DMS 273 (cell line): Measurements from ENCODE around the gene ADCY7.

Experiments
- DNase-seq: peaks from one replicate; lab custom pipeline; 2025; ENCODE audit not compliant: unreplicated experiment; lab: John Stamatoyannopoulos, UW

The ADCY7 gene

DNA sequence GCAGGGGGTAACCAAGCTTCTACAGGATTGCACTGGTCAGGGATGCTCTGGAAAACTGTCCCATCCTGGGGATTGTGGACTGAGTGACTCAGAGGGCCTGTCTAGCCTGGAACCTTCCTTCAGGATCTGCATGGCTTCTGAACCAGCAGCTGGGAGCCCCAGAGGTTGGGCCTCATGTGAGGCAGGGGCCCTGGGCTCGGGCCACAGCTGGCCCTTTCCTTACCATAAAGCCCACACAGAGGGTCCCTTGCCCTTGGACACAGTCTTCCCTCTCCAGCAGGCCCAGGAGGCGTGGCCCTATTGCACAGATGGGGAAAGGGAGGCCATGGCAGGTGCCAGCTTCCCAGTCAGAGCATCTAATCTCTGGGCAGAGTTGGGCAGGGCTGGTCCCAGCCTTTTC lies 30.5 kb downstream of the ADCY7 start:
- DNase-seq, result peak; percentile 93

DNA sequence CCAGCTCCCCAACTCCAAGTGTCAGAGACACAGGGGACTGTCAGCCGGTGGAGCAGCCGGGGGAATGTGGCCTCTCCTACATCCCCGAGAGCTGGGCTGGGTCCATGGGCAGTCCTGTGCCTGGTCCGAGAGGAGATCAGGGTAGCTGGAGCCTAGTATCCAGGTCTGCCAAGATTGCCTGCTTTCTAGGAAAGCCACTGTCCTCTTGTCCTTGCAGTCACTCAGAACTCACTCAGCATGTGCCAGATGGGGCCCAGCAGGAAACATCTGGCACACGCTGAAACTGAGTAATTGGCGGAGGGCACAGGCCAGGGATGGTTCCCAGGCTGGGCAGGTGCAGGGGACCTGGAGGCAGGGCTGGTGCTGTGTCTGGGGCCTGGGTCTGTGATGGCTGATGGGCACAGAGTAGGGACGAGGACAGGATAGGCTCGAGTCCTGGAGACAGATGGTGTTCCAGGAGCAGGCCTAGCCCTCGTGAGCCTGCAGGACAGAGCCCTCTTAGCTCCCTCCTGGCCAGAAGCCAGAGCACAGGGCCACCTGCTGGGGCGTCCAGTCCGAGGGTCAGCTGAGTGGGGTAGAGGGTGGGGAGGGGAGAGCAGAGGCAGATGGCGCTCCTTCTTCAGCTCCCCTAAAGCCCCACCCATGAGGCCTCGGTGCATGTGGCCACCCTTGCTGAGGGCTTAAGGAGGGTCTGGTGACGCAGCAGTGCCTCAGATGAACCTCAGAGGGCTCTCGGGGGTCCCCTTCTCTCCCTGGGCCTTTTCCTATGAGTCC lies 31.1 kb downstream of the ADCY7 start:
- DNase-seq, result peak; percentile 94

DNA sequence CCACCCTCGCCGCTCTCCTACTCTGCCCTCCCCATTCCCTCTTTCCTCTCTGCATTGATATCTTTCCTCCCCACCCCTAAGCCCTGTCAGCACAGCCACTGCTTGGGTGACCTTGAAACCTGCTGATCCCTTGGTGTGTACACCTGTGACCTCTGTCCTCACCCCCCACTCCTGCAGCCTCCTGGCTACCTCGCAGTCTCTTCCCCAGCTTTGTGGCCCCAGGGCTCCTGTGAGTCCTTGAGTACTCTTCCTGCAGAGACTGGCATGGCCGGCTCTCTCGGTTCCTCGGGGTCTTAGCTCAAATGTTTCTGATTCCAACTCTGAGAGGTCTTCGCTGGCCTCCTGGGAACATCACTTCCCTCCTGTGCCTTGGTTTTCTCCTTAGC lies 31.7 kb downstream of the ADCY7 start:
- peak; percentile 57 for DNase-seq

DNA sequence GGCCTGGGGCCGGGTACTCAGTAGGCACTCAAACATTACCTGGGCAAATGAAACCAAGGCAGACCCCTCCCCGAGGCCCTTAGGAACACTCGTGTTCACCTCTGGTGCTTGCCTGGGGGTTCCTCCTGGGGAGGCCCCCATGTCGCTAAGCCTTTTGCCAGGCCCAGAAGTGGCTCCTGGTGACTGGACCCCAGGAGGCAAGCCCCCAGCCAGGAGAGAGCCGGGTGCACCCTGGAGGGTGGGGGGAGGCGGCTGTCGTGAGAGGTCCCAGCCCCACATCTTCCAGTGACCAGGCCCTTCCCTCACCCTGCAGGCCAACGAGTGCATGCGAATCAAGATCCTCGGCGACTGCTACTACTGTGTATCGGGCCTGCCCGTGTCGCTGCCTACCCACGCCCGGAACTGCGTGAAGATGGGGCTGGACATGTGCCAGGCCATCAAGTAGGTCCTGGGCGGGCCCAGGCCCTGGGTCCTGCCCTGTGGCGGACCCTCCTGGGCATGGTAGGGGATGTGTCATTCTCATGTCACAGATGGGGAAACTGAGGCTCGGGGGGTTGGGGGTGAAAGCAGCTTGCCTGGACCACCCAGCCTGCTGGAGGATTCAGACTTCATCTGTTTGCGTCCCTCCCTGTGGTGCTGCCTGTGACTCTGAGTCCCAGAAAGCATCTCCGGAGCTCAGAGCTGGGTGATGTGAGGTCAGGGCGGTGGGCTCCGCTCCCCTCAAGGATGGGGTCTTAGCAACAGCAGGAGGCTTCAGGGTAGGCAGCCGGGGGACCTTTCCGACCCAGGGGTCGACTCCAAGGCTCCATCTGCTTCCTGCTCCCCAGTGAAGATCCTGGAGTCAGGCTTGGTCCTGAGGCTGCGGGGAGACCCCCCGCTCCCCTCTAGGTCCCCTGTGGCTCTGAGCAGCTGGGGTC lies 32.5 kb downstream of the ADCY7 start:
- DNase-seq, result no peak

DNA sequence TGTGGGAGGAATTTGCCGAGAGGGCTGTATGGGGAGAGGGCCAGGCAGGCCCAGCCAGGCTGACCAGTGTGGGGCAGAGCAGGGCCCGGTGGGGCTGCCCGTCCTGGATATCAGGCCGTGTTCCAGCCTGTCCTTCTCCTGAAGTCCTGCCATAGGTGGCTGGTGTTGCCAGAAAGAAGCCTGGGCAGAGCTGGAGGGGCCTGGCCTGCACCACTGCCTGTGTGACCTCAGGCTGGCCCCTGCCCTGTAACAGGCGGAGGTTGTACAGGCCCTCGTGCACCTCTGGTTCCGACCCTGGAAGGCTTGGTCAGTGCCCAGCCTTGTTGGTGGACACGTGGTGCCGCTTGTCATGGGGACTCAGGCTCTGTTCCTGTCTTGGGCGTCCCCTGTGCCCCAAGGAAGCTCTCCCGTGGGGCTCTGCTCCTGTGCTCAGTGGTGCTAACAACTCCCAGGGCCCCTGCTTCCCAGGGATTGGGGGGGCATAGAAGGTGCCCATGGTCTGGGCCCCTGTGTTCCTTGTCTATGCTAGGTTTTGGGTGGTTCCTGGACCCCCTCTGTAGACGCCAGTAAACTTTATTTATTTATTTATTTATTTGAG lies 33.3 kb downstream of the ADCY7 start:
- DNase-seq, result no peak

DNA sequence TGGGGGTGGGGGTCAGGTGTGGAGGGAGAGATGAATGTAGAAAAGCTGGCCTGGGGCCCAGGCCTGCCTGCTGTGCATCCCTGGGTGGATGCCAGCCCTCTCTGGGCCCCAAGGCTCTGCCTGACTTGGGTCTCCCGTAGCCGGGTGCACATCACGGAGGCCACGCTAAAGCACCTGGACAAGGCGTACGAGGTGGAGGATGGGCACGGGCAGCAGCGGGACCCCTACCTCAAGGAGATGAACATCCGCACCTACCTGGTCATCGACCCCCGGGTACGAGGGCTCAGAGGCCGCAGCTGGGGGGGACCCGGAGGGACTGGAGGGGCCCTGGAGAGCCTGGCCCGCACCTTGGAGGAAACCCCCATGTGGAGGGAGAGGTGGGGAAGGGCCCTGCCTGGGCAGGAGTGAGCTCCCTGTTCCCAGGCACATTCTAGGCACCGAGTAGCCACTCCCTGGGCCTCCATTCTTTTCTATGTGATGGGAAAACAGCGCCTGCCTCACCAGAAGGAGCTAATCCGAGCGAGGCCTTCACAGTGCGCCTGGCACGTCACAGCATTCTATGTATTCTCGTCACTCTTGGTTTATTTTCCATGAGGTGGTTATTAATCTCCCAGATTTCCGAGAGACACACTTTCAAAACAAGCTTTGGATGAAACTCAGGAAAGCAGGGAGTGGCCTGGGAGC lies 34.7 kb downstream of the ADCY7 start:
- DNase-seq, result no peak

DNA sequence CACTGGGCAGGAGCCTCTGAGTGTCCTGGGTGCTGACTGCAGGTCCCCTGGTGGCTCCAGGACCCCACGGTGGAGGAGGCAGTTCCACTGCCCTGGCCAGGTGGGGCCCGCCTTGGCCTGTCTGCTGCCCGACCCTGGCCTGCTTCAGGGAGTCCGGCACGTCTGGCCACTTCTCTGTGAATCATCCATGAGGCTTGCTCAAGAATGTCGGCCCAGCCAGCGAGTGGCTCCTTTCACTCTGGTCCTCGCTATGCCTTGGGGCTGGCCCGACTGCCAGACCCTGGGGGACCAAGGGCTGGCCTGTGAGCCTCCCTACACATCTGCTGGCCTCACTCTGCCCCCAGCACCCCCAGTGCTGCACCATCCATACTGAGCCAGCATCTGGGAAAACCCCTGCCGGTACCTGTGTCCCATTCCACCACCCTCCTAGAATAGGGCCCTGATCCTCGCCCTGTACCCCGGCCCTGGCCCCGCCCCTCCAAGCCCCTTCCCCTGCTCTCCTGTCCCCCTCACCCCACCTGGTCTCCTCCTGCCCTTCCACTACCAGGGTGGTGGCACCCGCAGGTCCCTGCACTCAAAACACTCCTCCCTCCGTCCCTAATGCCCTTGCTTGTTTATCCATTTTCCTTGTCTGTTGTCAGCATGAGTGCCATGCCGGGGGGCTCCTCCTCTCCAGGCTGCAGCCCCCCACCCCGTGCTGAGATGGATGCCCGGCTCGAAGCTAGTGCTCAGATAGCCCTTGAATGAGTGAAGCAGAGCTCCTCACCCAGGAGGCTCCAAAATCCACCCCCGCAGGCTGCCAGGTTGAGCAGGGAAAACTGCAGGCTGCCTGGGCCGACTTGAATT lies 35.5 kb downstream of the ADCY7 start:
- no peak for DNase-seq

DNA sequence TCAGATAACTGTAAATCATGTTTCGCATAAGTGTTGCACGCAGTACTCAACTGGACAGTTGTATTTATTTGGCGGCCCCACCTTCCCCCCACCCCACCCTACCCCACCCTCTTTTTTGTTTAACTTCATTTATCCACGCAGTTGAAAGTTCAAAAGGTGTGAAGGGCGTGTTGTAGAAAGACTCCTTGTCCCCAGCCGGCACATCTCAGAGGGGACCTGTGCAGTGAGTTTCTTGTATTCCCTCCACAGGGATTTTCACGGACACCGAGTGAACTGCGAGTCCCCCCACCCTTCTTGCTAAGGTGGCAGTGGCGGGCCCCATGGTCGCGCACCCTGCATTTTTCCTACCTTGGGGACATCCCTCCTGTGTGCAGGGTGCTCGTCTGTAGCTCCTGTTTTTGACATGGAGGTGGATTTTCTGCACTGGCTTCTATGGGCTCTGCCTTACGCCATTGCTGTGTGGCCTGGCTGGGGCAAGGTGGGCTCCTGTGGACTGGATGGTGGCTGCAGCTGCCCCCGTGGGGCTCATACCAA lies 36.2 kb downstream of the ADCY7 start:
- DNase-seq, result no peak

DNA sequence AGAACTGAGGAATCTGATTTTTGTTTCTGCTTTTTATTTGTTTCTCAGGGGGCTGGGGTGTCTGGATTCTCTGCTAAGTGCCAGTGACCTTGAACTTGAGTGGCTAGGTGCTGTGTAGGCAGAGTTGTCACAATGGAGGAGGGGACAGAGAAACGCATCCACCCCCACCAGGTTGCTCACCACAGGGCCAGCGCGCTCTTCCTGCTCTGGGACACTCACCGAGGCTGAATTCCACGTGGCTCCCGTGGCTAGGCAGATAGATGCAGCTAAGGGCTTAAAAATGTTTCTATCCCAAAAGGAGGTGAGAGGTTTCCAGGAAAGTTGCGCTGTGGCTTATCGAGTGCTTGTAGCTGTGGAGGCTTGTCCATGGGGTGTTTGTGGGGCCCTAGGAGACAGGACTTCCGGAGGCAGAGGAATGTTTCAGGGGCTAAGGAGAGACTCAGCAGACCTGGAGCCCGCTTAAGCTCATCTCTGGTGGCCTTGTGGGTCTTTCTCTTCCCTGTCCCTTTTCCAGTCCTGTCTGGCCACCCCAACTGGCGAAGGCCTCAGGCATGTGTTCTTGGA lies 36.8 kb downstream of the ADCY7 start:
- DNase-seq, result no peak

DNA sequence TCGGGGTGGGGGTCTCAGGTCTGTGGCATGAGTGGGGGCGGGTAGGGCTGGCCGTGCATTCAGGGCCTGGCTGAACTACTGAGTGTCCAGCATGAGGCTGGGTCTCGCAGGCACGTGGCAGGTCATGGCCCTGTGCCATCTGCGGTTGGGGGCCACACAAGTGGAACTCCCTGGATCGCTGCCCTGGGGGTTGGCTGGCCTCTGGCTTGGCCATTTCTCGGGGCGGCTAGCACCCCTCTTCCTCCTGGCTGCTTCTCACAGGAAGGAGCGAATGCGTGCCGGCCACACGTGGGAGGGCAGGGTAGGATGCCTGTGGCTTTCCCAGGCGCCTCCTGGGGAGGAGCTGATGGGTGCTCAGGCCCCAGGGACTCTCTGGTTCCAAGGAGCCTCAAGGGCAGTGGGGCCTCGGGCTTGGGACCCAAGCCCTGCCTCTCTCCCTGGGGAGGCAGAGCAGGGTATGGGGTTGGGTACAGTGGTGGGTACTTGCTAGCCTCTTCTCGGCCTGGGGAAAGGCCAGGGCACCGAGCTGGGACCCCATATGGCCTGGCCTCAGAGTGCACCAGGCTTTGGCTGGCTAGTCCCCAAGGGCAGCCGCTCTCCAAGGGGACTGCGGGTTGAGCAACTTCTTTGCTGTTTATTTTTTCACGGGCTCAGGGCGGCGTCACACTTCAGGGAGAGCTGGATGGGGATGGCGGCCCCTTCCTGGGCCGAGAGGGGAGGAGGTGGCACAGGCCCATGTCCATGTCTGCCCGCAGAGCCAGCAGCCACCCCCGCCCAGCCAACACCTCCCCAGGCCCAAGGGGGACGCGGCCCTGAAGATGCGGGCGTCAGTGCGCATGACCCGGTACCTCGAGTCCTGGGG lies 37.5 kb downstream of the ADCY7 start:
- DNase-seq, result no peak

DNA sequence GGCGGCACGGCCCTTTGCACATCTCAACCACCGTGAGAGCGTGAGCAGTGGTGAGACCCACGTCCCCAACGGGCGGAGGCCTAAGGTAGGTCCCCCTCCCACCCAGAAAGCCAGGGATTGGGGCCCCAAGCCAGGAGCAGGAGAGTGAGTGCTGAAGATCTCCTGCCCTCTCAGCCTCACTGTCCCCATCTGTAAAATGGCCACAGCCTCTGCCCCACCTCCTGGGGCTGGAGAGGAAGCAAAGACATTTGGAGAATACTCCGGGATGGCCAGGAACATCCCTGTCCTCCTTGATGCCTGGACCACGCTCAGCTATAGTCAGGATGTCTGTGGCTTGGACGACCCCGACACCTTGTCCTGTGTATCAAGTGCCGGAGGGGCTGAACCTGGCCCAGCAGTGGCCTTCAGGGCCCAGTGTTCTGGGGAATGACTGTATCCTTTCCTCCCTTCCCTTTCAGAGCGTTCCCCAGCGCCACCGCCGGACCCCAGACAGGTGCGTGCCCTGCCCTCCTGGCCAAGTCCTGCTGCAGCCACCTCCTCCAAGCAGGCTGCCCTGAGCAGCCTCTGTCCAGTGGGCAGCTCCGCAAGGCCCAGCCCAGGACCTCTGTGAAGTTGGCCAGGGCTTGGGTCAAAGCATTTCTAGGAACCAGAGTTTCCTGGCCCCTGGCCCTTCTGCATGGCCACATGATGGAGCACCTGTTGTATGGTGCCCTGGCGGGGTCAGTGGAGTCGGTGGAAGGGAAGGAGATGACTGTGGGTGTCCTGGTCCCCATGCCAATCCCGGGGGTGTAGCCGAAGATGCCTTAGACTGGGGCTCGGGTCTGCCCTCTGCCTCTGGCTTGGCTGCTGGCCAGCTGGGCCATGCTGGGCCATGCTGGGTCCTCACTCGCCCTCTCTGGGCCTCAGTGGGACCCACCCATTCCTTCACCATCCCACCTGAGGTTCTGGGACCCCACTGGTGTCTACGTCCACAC lies 38.4 kb downstream of the ADCY7 start:
- no peak for DNase-seq

DNA sequence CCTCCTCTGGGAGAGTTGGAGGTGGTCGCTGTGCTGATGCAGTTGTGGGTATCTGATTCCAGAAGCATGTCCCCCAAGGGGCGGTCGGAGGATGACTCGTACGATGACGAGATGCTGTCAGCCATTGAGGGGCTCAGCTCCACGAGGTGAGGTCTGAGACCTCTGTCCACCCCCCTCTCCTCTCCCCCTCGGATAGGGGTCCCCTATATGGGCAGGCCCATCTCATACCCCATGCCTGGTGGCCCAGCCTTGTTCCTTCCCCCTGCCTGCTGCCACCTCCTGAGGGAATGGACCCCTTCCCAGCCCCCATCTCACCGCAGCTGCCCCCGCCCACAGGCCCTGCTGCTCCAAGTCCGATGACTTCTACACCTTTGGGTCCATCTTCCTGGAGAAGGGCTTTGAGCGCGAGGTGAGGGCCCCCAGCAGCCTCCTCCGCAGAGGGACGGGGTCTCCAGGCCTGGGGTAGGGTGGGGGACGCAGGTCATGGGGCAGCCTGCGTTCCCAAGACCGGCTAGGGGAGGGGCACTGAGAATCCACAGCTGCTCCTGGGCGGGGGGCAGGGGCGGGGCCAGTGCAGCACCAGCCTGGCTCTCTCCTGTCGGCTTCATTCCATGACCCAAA lies 39.2 kb downstream of the ADCY7 start:
- no peak for DNase-seq

DNA sequence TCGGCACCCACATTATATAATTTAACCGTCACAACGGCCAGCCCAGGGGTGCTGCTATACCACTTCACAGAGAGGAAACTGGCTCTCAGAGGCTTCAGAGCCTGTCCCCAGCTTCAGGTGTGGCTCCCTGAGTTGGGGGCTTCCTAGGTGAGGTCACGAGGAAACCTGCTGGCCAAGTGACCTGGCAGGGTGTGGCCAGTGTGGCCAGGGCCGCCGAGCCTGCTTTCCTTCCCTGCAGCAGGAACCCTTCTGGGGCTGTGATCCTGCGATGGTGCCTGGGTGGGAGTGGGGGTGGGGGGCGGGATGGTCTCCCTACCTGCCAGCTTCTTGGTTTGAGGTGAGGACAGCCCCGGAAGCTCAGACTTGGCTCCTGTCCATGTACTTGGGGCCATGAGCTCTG lies 39.9 kb downstream of the ADCY7 start:
- no peak for DNase-seq

DNA sequence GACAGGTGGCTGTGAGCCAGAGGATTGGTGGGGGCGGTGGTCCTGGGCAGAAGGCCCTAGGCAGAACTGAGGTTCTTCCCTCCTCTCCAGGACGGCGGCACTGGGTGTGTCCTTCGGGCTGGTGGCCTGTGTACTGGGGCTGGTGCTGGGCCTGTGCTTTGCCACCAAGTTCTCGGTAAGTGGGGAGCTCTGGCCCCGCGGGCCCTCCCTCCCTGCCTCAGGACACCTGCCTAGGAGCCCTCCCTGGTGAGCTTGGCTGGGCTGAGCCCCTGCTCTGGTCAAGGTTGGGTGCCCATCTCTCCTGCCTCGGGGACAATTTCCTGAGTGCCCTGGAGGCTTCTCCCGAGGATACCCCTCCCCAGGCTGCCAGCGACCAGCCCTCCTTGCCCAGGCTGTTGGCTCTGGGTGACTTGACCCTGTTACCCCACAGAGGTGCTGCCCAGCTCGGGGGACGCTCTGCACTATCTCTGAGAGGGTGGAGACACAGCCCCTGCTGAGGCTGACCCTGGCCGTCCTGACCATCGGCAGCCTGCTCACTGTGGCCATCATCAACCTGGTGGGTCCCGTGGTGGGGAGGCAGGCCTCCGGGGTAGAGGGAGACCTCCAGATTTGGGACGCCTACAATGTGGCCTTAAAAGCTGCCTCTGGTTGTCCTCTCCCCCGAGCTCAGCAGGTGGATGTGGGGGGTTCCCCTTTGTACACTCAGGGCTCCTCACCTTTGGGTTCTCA lies 42.0 kb downstream of the ADCY7 start:
- DNase-seq, result no peak

DNA sequence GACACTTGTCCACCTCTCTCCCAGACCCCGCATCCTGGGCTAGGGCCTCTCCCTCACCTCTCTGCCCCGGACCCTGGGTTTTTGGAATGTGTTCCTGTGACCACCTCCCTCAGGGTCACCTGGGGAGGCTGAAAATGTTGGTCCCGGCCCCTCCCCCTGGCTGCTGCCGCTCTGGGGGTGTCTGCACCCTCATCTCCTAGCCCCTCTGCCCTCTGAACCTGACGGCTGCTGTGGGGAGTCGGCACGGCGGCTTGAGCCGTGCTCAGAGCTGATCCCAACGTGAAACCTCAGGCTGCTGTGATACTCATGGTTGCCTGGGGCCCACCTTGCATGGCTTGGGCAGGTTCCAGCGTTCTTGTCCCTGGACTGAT lies 42.8 kb downstream of the ADCY7 start:
- no peak for DNase-seq

DNA sequence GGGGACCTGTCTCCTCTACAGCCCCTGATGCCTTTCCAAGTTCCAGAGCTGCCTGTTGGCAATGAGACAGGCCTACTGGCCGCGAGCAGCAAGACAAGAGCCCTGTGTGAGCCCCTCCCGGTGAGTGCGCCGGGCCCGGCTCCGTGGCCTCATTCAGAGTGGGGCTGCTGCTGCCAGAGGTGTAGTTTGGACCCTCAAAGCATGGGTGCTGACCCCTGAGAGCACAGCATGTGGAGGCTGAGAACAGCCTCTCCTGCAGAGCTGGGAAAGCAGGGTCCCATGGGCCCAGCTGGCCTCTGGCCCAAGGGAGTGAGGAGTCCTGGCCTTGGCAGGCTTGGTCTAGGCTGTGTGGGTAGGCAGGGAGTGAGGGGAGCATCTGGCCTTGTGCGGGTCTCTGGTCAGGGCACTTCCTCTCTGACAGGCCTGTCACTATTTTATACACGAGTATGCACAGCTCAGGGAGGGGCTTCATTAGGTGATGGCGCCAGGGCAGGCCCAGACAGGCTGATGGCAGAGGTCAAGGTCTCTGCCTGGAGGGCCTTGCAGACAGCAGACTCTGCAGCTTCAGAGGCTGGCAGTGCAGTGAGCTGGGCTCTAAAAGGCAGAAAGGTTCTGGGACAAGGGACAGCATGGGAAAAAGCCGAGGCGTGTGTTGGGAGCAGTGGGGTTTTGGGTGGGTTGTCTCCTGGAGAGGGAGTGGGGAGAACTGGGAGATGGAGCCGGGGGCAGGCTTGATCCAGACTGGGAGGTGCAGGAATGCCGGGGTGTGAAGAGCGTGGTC lies 43.4 kb downstream of the ADCY7 start:
- DNase-seq, result peak; percentile 77
